ENCODE data around the gene ARG1. TPM values are rescaled to one million over a fixed set of nuclear protein-coding genes. Genes with fewer than 3 reads are reported as not detected.

Gene ARG1
- total and polyA plus RNA-seq, 10 of the 15 experiments (the other 5 are each of a cell fraction or from before 2014, with no cell fraction given) = 0.33 TPM; not detected in 9

GRCh38 chr6:131627724-131628682, 55.0 kb downstream of the ARG1 start, which contains the start of gene MED23 (continued):
- no peak for TF ChIP-seq CUX1 (IDR thresholded peaks at IDR 0.05; ENCODE audit: insufficient replicate concordance, low read depth, low read length)
- TF ChIP-seq HDAC6 (IDR thresholded peaks at IDR 0.05; ENCODE audit: unreplicated experiment) = no peak
- TF ChIP-seq, protein P1, sequence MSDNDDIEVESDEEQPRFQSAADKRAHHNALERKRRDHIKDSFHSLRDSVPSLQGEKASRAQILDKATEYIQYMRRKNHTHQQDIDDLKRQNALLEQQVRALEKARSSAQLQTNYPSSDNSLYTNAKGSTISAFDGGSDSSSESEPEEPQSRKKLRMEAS (IDR thresholded peaks at IDR 0.05; ENCODE audit: low read depth, low read length) = 0 out of 2 replicates have a peak, but pooled peaks have one; percentile 35
- TF ChIP-seq IKZF1 (conservative IDR thresholded peaks at IDR 0.05) = peak; percentile 98
- no peak for TF ChIP-seq SUZ12 (IDR thresholded peaks at IDR 0.05; ENCODE audit: unreplicated experiment)
- TF ChIP-seq POLR2A (IDR thresholded peaks at IDR 0.05; ENCODE audit: low read depth, low read length) = peak; percentile 87
- TF ChIP-seq LARP7 (IDR thresholded peaks at IDR 0.05) = peak; percentile 99
- no peak for TF ChIP-seq EZH2 (IDR thresholded peaks at IDR 0.05; ENCODE audit: borderline replicate concordance, control insufficient read depth, low read depth, low read length)
- peak; percentile 77; the same call in 1 of the 2 replicates for TF ChIP-seq MYB (IDR thresholded peaks at IDR 0.05; ENCODE audit: borderline replicate concordance, low read depth, low read length)
- TF ChIP-seq, protein P2, sequence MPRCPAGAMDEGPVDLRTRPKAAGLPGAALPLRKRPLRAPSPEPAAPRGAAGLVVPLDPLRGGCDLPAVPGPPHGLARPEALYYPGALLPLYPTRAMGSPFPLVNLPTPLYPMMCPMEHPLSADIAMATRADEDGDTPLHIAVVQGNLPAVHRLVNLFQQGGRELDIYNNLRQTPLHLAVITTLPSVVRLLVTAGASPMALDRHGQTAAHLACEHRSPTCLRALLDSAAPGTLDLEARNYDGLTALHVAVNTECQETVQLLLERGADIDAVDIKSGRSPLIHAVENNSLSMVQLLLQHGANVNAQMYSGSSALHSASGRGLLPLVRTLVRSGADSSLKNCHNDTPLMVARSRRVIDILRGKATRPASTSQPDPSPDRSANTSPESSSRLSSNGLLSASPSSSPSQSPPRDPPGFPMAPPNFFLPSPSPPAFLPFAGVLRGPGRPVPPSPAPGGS (IDR thresholded peaks at IDR 0.05; ENCODE audit: borderline replicate concordance, insufficient read depth, low read depth, low read length, poor library complexity, severe bottlenecking) = peak; percentile 45
- TF ChIP-seq FOS (IDR thresholded peaks at IDR 0.05; ENCODE audit: borderline replicate concordance, extremely low read depth, insufficient read length) = no peak
- peak; percentile 99 for TF ChIP-seq SMARCA5 (IDR thresholded peaks at IDR 0.05)
- peak; percentile 83 for TF ChIP-seq NR2F1 (conservative IDR thresholded peaks at IDR 0.05)
- TF ChIP-seq SIN3A (IDR thresholded peaks at IDR 0.05; ENCODE audit: low read depth, low read length) = peak; percentile 93
- TF ChIP-seq KDM1A (IDR thresholded peaks at IDR 0.05; ENCODE audit: borderline replicate concordance) = no peak
- TF ChIP-seq ZNF687 (IDR thresholded peaks at IDR 0.05) = peak; percentile 71; the same call in 1 of the 2 replicates
- TF ChIP-seq NRF1 (conservative IDR thresholded peaks at IDR 0.05; ENCODE audit: low read depth, low read length) = no peak
- peak; percentile 75 for TF ChIP-seq FOXM1 (IDR thresholded peaks at IDR 0.05; ENCODE audit: low read depth, low read length)
- no peak for TF ChIP-seq BCL11A (IDR thresholded peaks at IDR 0.05; ENCODE audit: low read depth, low read length)

Measured in GM12878 (cell line).